Stimulated activated CD8-positive, alpha-beta memory T cell treated with anti-CD3 and anti-CD28 coated beads, Interleukin-12 subunit alpha, Interleukin-12 subunit beta, amount 100 ng/mL, for 24 hours (primary cell): ENCODE data around the gene NID1.
"Not testable (repeated sequence)": the region's sequence is repeated elsewhere in the genome, so short reads cannot be mapped to it uniquely, and the experiment has no call there.

Experiments used
- DNase-seq: peaks from one replicate; pipeline ENCODE4 v3.0.0-alpha.2; 2020; ENCODE audit errors: extremely low read depth

The NID1 gene

DNA sequence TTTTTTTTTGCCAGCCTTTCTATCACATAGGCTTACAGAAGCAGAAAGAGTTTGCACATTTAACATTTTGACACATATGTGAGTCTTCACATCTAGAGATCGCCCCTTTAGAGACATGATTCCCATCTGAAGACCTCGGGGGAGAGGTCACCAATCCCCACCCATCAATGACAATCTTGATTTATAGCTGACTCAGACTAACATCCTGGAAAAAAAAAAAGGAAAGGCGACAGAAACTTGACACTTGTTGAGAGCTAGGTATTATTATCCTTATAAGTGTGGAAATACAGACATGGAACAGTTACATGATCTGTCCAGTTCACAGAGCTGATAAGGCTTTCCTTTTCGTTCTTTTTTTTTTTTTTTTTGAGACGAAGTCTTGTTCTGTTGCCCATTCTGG is 28.0 kb upstream of the NID1 start:
- DNase-seq, result no peak

DNA sequence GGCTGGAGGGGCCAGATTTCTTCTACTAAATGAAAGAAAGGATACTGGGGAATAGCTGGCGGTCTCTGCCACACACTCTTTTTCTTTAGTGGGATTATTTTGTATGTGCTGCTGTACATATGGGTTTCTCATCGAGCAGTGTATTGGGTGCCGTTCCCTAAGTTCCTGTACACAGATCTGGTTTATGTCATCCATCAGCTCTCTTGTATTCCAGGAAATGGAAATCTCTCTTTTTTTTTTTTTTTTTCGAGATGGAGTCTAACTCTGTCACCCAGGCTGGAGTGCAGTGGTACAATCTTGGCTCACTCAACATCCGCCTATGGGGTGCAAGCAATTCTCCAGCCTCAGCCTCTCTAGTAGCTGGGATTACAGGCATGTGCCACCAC is 27.0 kb upstream of the NID1 start:
- no peak for DNase-seq

DNA sequence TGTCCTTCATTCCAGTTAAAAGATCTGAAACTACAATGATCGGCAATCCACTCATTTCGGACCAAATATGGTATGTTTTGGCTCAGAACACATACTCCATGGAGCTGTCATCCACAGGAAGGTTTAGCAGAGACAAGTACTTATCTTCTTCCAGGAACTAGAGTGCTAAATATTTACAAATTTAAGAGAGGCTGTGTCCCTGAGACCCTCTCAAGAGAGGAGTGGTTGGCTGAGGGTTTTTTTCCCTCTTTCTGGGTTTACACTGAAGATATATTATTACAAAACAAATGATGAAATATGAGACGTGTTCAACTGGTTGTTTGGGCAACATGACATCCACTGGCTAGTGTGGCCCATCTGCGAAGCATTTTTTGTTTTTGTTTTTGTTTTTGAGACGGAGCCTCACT is 25.9 kb upstream of the NID1 start:
- DNase-seq, result no peak

DNA sequence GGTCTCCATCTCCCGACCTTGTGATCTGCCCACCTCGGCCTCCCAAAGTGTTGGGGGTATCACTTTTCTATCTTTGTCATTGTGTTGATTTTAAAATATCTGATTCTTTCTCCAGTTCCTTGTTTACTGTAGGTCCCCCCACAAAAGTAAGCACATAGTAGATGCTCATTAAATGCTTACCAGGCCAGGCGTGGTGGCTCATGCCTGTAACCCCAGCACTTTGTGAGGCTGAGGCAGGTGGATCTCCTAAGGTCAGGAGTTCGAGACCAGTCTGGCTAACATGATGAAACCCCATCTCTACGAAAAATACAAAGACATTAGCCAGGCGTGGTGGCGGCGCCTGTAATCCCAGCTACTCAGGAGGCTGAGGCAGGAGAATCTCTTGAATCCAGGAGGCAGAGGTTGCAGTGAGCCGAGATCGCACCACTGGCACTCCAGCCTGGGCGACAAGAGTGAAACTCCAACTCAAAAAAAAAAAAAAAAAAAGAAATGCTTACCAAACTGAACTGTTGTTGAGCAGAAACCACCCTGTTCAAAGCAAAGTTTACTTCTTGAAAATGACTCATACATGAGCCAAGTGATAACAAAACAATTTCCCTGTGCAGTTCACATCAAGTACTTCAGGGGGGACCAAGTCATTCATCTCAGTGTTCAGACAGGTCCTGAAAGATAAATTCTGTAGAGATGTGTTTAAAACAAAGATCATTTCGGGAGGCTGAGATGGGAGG is 24.3 kb upstream of the NID1 start:
- no peak for DNase-seq

DNA sequence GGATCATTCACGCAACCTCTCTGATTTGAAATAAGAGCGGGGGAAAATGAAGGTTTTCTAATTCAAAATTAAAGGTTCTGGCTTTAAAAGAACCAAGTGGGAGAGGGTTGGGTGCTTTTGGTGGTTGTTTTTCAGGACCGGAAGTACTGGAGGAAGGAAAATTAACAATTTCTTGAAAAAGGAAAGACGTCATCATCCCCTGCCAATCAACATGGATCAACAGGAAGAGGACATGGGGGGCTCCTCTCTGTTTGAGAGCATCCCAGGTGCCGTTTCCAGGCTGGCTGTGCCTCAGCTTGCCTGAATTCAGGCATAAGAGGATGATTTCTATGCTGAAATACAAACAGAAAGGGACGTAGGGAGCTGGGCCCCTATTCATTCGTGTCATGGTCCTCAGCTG is 21.6 kb upstream of the NID1 start:
- no peak for DNase-seq

DNA sequence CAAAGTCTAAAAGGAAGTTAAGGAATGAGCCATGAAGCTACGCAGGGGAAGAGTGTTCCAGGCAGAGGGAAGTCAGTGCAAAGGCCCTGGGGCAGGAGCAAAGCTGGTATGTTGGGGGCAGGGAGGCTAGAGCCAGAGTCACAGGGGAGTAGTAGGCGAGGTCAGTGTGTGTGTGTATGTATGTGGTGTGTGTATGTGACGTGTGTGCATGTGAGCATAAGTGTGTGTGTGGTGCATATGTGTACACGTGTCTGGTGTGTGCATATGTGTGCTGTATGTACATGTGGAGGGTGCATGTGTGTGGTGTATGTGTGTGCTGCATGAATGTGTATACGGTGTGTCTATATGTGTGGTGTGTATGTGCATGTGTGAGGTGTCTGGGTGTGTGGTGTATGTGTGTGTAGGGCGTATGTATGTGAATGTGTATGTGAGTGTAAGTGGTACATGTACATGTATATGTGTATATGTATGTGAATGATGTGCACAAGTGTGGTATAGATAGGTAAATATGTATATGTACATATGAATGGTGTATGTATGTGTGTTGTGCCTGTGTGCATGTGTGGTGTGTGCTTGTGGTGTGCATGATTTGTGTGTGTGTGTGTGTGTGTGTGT is 20.8 kb upstream of the NID1 start:
- no peak for DNase-seq

DNA sequence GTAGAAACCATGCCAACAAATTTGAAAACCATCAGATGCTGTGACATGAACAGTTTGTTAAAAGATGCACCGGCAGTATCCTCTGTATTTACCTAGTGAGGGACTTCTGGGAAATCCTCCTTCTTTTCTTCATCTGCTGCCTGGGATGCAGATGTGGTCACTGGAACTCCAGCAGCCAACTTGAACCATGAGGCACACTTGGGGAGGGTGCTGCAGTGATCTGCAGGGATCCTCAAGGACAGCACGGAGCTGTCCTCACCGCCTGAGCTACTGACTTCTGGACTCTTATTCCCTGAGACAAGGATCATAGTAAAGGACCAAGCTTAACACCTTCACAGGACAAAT is 19.5 kb upstream of the NID1 start:
- DNase-seq, result no peak

DNA sequence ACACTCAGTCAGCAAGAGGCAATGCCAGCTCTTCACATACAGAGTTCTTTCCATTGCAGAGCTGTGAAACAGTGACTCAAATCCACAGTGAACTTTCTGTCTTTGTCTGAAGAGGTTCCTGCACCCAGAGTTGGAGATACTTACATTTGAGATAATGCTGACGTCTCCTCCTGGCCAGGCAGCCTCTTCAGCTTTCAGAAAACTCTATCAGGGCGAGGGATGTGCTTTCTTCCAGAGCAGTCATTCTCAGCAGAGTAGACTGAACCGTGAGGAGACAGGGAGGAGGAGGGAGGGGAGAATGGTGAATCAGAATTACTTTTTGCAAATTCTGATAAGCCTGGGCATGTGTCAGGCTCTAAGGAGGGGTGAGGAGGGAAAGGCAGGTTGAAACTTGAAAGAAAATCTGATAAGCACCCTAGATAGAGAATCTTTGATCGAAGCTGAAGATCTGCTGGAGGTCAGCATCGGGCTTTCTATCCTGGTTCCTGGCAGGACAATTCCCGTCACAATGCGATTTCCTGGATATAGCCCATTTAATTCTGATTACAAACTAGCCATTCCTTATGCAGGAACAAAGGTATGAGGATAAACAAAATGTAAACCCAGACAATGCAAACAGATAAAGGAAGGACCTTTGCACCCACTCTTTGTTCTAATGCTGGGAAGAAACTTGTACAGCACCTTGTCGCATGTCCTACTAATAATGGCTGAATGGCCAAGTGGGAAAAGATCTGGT is 18.9 kb upstream of the NID1 start:
- no peak for DNase-seq

DNA sequence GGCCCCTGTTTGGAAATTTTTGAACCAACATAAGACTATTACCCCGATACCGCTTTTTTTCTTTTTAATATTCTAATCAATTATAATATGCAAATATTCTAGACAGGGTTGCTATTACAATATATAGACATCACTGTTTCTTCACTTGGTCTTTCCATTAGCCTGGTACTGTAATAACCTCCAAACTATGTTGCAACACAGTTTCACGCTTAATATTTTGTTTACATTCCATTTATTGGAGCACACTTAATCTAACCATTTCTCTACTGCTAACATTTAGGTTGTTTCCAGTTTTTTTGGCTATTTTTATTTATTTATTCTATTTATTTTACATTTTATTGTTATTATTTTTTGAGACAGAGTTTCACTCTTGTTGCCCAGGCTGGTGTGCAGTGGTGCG is 17.6 kb upstream of the NID1 start:
- no peak for DNase-seq

DNA sequence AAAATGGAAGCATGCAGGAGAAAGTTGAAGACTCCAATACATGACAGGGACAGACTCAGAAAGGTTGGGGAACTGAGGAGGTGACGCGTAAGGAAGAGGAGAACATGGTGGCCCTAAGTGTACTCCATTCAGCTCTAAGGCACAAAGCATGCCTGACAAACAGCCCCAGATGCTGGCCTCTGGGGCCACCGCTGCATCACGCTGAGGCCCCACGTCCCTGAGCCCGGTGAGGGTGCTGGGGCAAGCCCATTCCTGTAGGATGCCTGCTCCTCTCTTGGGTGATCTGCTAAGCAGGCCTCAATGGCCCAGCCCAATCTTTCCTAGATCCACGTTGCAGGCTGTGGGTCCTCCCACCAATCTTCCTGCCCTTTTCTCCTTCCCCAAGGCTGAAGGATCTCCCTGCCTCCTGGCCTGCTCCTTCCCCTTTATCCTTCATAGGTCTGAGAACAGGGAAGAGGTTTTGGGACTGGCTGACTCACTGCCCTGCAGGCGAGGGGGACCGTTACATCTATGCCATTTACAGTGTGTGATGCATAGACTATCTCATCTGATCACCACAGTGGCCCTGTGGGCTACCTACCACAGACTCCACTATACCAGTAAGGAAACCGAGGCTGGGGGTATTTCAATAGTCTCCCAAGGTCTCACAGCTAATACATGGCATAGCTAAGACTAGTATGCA is 16.8 kb upstream of the NID1 start:
- DNase-seq, result no peak

DNA sequence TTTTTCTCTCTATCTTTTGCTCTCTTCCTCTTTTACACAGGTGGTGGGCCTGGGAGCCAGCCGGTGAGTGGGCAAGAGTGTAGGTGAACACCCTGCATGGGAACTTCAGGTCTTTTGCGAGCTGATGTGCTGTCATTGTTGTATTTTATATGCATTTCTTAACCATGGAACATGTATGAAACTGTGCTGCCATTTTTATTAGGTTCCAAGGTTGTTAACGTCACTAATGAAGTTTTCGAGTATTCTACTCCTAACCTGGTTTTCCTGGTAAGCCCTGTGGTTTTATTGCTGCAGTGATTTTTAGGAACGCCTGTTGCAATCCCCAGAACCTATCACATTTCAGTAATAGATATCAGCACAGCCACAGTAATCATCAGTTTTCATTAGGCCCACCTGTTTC is 14.8 kb upstream of the NID1 start:
- DNase-seq, result no peak

DNA sequence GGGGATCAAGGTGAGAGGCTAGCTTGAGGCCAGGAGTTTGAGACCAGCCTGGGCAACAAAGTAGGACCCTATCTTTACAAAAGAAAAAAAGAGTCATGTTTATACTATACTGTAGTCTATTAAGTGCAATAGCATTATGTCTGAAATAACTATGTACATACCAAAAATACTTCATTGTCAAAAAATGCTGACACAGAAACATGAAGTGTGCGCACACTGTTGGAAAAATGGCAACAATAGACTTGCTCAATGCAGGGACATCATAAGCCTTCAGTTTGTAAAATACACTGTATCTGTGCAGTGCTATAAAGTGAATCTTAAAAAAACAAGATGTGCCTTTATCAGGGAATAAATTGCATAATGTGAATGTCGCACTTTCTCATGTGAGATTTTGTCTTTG is 14.1 kb upstream of the NID1 start:
- DNase-seq, result no peak

DNA sequence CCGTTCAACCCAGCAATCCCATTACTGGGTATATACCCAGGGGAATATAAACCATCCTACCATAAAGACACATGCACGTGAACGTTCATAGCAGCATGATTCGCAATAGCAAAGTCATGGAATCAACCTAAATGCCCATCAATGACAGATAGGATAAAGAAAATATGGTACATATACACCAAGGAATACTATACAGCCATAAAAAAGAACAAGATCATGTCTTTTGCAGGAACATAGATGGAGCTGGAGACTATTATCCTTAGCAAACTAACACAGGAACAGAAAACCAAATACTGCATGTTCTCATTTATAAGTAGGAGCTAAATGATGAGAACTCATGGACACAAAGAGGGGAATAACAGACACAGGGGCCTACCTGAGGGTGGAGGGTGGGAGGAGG is 13.2 kb upstream of the NID1 start:
- DNase-seq, result not testable (repeated sequence)

DNA sequence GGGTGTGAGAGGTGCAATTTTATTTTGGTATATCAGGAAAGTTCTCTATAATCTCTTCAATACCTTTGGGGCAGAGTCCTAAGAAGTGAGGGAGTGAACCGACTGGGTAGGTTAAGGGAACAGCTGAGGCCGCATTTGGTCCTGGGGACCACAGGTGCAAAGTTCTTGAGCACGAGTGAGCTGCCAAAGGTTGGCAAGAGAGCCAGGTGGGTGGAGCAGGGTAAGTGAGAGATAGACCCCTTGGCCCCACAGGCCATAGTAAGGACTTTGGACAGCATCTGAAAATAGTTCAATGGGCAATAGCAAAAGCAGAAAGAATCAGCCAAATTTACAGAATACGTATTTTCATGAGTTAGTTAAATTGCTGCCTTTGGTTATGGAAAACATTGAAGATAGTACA is 11.0 kb upstream of the NID1 start:
- DNase-seq, result no peak

DNA sequence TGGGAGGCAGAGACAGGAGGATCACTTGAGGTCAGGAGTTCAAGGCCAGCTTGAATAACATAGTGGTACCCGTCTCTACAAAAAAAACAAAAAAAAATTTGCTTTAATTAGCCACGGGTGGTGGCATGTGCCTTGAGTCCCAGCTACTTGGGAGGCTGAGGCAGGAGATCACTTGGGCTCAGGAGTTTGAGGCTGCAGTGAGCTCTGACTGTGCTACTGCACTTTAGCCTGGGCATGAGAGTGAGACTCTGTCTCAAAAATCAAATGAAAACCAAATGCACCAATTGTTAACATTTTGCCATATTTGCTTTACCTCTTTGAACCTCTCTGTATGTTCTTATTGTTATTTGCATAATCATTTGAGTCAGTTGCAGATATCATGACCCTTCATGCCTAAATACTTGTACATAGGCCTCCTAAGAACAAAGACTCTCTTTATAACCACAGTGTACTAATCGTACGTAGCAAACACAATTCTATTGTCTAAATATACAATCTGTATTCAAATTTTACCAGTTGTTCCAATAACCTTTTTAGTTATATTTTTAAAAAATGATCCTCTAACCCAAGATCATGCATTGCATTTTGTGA is 8.5 kb upstream of the NID1 start:
- DNase-seq, result no peak

DNA sequence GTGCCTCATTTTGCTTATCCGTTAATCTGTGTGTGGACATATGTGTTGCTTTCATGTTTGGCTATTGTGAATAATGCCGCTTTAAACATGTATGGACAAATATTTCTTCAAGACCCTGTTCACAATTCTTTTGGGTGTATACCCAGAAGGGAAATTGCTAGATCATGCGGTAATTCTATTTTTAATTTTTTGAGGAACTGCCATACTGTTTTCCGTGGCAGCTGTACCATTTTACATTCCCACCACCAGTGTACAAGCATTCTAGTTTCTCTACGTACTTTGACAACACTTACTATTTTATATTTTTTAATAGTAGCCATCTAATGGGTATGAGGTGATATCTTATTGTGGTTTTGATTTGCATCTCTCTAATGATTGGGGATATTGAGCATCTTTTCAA is 7.1 kb upstream of the NID1 start:
- no peak for DNase-seq

DNA sequence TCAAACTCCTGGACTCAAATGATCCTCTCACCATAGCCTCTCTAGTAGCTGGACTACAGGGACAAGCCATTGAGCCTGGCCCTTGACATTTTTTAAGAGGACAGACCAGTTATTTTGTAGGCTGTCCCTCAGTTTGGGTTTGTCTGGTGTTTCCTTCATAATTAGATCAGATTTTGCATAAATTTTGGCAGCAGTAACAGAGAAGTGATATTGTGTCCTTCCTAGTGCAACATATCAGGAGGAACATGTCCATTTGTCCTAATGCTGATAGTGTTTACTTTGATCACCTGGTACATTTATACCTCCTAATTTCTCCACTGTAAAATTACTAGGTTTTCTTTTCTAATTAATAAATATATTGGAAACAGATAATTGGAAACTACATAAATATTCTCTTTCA is 5.9 kb upstream of the NID1 start:
- no peak for DNase-seq

DNA sequence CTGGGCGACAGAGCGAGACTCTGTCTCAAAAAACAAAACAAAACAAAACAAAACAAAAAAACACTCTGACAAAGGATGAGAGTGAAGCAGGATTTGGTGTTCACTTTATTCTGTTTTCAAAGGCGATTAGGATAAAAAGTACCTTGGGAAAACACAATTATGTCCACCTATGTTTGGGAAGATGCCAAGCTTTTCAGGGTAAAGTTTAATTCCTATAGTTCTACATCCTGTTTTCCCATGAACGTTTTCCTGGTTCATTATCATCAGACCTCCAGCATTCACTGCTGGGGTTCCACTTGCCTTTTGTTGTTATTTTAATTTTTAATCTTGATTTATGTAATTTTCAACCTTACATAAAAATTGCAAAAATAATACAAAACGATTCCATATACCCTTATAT is 4.9 kb upstream of the NID1 start:
- no peak for DNase-seq

DNA sequence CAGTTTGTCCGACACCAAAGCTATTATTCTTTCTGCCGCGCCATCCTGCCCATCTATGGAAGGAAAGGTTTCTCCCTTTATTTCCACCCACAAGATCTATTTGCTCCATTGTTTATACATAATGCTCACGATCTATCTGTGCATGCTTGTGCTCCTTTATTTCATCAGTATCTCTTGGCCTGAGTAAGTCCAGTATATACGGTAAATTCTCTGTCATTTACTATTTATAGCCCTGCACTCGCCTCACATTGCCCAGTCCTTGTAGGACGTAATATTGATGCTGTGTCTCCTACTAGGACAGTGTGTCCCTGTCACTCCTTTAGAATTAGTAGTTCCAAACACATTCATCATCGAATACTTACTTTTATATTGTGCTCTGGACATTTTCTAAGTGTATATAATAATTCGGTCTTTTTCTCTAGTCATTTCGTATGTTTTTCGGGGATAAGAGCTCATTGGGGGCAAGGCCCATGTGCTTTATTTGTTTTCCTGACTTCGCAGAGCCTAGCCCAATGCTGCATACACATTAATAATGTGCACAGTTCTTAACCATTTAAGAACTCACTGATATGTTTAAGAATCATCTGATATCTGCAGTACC is 3.1 kb upstream of the NID1 start:
- no peak for DNase-seq

DNA sequence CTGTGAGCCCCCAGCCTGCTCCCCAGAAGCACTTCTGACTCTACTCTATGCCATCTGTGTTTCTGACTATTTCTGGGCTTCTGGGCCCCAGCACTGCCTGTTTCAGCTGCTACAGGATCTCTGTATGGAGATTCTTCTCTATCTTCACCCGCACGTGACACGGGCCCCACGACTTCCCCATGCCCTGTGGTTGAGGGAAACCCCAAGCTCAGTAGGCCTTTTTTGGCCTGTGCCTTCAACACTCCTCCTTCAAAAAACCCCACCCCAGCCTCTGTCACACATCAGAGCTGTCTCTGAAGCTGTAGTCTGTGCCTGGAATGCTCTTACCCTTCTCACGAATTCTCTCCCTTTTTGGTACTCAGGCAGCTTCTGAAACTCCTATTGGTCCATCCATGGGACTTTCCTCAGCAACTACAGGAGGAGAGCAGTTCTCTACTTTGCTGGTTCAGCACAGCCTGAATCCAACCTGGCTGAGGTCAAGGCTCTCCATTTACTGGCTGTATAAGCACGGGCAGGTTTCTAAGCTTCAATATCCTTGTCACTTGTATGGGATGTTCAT is 2.0 kb upstream of the NID1 start:
- DNase-seq, result peak; percentile 35

DNA sequence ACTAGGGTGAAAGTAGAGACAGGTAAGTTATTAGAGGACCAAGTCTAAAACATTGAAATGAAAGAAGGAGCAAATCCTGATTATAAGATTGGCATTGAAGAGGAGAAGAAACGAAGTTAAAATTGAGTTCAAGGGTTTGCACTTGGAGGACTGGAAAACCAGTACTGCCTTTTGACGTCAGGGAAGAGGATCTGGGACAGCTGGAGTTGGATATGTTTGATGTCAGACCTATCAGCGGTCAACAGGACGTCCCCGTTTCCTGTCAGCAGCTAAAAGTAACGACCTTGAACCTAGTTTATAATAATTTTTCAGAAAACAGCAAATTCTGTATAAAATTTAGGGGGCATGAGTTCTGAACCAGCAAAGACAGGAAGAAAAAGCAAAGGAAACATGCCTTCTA is 1.2 kb upstream of the NID1 start:
- DNase-seq, result no peak

DNA sequence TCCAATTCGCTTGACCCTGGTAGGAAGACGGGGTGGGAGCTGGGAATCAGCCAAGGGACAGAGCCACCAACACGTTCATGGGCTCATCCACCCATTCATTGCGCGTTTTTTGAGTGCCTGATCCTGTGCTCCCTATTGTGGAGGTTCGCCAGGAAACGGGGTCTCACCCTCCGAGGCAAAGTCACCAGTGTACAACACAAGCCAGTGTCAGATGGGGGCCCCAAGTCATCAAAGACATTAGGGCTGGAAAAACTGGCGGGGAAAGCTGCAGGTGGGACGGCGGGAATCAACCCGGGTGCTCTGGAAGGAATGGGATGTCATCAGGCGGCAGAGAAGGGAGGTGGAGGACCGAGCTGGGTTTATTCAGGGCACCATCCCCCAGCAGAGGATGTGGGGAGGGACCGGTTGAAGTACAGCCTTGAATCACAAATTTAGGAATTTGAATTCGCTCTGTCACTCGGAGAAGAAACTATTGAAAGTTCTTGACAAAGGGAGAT is 667 bp upstream of the NID1 start:
- no peak for DNase-seq
